WTC11 (cell line): ENCODE measurements around the gene FBLN2. TPM values are rescaled to one million over a fixed set of nuclear protein-coding genes. Genes with fewer than 3 reads are reported as not detected.
A peak's percentile ranks its signal among the peaks of the same experiment; 100 is the strongest.
"Not testable (repeated sequence)": the region's sequence is repeated elsewhere in the genome, so short reads cannot be mapped to it uniquely, and the experiment has no call there.

Source experiments
- ATAC-seq: fragments of 200-7000 bp; cut with Tn5 transposase; 2 replicates; pipeline ENCODE4 v1.10.0; 2021; ENCODE audit warnings: mild to moderate bottlenecking, moderate library complexity
- CTCF ChIA-PET: fragments of 300-600 bp; sonication (Branson Sonifier 250); formaldehyde crosslinking; loops from one replicate; lab custom pipeline; 2021; ENCODE audit warnings: antibody characterized with exemption; lab: Charles Lee
- POLR2A ChIA-PET: fragments of 350-600 bp; sonication (Branson Sonifier 250); formaldehyde crosslinking; loops from one replicate; lab custom pipeline; 2021; ENCODE audit warnings: antibody characterized with exemption; lab: Charles Lee
- DNase-seq: peaks from one replicate; pipeline ENCODE4 v3.0.0; 2021; ENCODE audit warnings: low spot score
- H3K27ac Mint-ChIP-seq: 2 replicates; pipeline ENCODE4 v1.8.0; 2021; ENCODE audit warnings: mixed read lengths
- H3K27me3 Mint-ChIP-seq: 2 replicates; pipeline ENCODE4 v1.8.0; 2021; ENCODE audit warnings: low read depth, mild to moderate bottlenecking, moderate library complexity, mixed read lengths
- H3K36me3 Mint-ChIP-seq: 2 replicates; pipeline ENCODE4 v1.8.0; 2021; ENCODE audit warnings: mixed read lengths
- H3K4me1 Mint-ChIP-seq: 2 replicates; pipeline ENCODE4 v1.8.0; 2022; ENCODE audit warnings: mixed read lengths
- H3K4me3 Mint-ChIP-seq: 2 replicates; pipeline ENCODE4 v1.8.0; 2021; ENCODE audit warnings: mild to moderate bottlenecking, moderate library complexity, mixed read lengths
- H3K9me3 Mint-ChIP-seq: 2 replicates; pipeline ENCODE4 v1.8.0; 2021; ENCODE audit warnings: mixed read lengths
- ATF1 ChIP-seq: sonication (generic); formaldehyde crosslinking; IDR thresholded peaks from 2 replicates; pipeline ENCODE4 v1.8.1; 2023; ENCODE audit warnings: mild to moderate bottlenecking, moderate library complexity, missing genetic modification reagents
- ELF4 ChIP-seq: sonication (generic); formaldehyde crosslinking; IDR thresholded peaks from 2 replicates; pipeline ENCODE4 v1.8.1; 2022; ENCODE audit warnings: low read depth, mild to moderate bottlenecking, moderate library complexity, missing genetic modification reagents
- ETV6 ChIP-seq: sonication (generic); formaldehyde crosslinking; IDR thresholded peaks from 2 replicates; pipeline ENCODE4 v1.8.1; 2022; ENCODE audit warnings: mild to moderate bottlenecking, missing genetic modification reagents
- GRHL2 ChIP-seq: fragments of 250-450 bp; sonication (Bioruptor Pico); IDR thresholded peaks from 2 replicates; pipeline ENCODE4 v1.8.0; 2022; ENCODE audit warnings: mild to moderate bottlenecking, moderate library complexity; ENCODE audit not compliant: insufficient replicate concordance, severe bottlenecking
- NFATC4 ChIP-seq: fragments of 250-450 bp; sonication (Bioruptor Pico); IDR thresholded peaks from 2 replicates; pipeline ENCODE4 v1.9.0; 2021; ENCODE audit warnings: mild to moderate bottlenecking
- NFE2L1 ChIP-seq: sonication (generic); formaldehyde crosslinking; IDR thresholded peaks from 2 replicates; pipeline ENCODE4 v1.8.1; 2023; ENCODE audit warnings: missing genetic modification reagents
- ZNF121 ChIP-seq: sonication (generic); formaldehyde crosslinking; IDR thresholded peaks from 2 replicates; pipeline ENCODE4 v1.8.0; 2023; ENCODE audit warnings: missing genetic modification reagents
- ZNF219 ChIP-seq: sonication (generic); formaldehyde crosslinking; IDR thresholded peaks from 2 replicates; pipeline ENCODE4 v1.8.0; 2023; ENCODE audit warnings: missing genetic modification reagents, mild to moderate bottlenecking, borderline replicate concordance
- total RNA-seq: library from RNA; stranded (reverse); gene quantifications from 3 replicates; pipeline ENCODE4 v1.2.3, GENCODE V29; 2021
- TF ChIP-seq, protein P1 (sequence below): sonication (generic); formaldehyde crosslinking; IDR thresholded peaks from 2 replicates; pipeline ENCODE4 v1.8.1; 2023; ENCODE audit warnings: mild to moderate bottlenecking, missing genetic modification reagents, moderate library complexity
- TF ChIP-seq, protein P2 (sequence below): fragments of 250-450 bp; sonication (Bioruptor Pico); IDR thresholded peaks from 2 replicates; pipeline ENCODE4 v1.8.0; 2021; ENCODE audit warnings: mild to moderate bottlenecking
- TF ChIP-seq, protein P3 (sequence below): fragments of 250-450 bp; sonication (Bioruptor Pico); IDR thresholded peaks from 2 replicates; pipeline ENCODE4 v2.1.2; 2022; ENCODE audit warnings: mild to moderate bottlenecking, moderate library complexity
- TF ChIP-seq, protein P4 (sequence below): sonication (generic); formaldehyde crosslinking; IDR thresholded peaks from 2 replicates; pipeline ENCODE4 v1.8.1; 2023; ENCODE audit warnings: mild to moderate bottlenecking, missing genetic modification reagents, borderline replicate concordance
- TF ChIP-seq, protein P5 (sequence below): fragments of 250-450 bp; sonication (Bioruptor Pico); IDR thresholded peaks from 2 replicates; pipeline ENCODE4 v1.9.0; 2021; ENCODE audit warnings: mild to moderate bottlenecking, borderline replicate concordance

Gene FBLN2
- total RNA-seq, 1 experiment from 2014 or later: 20.7 TPM

DNA sequence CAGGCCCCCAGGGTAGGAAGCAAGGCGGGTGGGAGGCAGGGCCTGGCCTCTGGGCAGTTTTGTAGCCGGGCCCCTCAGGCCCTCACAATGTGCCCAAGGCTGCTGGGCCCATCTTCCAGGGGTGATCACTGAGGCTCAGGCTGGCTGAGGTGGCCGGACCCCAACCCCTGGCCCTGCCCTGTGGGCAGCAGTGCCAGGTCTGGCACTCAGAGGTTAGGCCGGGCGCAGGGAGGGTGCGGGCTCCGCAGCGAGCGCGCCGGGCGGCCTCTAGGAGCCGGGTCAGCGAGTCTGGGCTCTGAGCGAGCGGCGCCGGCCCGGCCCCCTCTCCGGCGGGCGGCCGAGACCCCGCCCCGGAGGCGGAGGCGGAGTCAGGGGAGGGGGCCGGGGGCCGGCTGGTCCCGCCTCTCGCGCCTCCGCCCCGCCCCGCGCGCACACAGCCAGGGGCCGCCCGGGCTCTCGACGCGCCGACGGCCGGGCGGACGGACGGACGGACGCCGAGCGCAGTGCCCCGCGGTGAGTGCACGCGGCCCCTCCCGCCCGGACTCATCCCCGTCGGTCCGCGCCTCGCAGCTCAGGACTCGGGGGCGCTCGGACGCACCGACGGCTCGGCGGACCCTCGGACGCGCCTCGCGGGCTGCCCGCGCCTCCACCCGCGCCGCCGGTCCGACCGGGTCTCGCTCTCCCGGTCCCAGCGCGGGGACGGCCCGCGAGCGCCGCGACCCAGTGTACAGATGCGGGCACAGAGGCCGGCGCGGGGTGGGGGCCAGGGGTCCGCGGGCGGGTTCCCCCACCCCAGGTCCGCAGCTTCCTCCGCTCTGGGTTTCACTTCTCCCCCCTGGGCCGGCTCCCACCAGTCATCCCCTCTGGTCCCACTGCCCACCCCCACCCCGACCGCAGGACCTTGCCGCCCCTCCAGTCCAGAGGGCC, at the start of gene FBLN2 (continued):
- TF ChIP-seq ELF4 (CRISPR knock-in tag) (0 out of 2 replicates have a peak, but pooled peaks have one; percentile 31), ATF1 (no peak), NFATC4 (CRISPR knock-in tag) (no peak)
- TF ChIP-seq, protein P1, sequence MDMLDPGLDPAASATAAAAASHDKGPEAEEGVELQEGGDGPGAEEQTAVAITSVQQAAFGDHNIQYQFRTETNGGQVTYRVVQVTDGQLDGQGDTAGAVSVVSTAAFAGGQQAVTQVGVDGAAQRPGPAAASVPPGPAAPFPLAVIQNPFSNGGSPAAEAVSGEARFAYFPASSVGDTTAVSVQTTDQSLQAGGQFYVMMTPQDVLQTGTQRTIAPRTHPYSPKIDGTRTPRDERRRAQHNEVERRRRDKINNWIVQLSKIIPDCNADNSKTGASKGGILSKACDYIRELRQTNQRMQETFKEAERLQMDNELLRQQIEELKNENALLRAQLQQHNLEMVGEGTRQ (CRISPR knock-in tag): no peak
- TF ChIP-seq, protein P2, sequence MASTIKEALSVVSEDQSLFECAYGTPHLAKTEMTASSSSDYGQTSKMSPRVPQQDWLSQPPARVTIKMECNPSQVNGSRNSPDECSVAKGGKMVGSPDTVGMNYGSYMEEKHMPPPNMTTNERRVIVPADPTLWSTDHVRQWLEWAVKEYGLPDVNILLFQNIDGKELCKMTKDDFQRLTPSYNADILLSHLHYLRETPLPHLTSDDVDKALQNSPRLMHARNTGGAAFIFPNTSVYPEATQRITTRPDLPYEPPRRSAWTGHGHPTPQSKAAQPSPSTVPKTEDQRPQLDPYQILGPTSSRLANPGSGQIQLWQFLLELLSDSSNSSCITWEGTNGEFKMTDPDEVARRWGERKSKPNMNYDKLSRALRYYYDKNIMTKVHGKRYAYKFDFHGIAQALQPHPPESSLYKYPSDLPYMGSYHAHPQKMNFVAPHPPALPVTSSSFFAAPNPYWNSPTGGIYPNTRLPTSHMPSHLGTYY: no peak
- TF ChIP-seq, protein P3, sequence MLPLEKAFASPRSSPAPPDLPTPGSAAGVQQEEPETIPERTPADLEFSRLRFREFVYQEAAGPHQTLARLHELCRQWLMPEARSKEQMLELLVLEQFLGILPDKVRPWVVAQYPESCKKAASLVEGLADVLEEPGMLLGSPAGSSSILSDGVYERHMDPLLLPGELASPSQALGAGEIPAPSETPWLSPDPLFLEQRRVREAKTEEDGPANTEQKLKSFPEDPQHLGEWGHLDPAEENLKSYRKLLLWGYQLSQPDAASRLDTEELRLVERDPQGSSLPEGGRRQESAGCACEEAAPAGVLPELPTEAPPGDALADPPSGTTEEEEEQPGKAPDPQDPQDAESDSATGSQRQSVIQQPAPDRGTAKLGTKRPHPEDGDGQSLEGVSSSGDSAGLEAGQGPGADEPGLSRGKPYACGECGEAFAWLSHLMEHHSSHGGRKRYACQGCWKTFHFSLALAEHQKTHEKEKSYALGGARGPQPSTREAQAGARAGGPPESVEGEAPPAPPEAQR: no peak
- TF ChIP-seq, protein P4, sequence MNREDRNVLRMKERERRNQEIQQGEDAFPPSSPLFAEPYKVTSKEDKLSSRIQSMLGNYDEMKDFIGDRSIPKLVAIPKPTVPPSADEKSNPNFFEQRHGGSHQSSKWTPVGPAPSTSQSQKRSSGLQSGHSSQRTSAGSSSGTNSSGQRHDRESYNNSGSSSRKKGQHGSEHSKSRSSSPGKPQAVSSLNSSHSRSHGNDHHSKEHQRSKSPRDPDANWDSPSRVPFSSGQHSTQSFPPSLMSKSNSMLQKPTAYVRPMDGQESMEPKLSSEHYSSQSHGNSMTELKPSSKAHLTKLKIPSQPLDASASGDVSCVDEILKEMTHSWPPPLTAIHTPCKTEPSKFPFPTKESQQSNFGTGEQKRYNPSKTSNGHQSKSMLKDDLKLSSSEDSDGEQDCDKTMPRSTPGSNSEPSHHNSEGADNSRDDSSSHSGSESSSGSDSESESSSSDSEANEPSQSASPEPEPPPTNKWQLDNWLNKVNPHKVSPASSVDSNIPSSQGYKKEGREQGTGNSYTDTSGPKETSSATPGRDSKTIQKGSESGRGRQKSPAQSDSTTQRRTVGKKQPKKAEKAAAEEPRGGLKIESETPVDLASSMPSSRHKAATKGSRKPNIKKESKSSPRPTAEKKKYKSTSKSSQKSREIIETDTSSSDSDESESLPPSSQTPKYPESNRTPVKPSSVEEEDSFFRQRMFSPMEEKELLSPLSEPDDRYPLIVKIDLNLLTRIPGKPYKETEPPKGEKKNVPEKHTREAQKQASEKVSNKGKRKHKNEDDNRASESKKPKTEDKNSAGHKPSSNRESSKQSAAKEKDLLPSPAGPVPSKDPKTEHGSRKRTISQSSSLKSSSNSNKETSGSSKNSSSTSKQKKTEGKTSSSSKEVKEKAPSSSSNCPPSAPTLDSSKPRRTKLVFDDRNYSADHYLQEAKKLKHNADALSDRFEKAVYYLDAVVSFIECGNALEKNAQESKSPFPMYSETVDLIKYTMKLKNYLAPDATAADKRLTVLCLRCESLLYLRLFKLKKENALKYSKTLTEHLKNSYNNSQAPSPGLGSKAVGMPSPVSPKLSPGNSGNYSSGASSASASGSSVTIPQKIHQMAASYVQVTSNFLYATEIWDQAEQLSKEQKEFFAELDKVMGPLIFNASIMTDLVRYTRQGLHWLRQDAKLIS (CRISPR knock-in tag): no peak

DNA sequence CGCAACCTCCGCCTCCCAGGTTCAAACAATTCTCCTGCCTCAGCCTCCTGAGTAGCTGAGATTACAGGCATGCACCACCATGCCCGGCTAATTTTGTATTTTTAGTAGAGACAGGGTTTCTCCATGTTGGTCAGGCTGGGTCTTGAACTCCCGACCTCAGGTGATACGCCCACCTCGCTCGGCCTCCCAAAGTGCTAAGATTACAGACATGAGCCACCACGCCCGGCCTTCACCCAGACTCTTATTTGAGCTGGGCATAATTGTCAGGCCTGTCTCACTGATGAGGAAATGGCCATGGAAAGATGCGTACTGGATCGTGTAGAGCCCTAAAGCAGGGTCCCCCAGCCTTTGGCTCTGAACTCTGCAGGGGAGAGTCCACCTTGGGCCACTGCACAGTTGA, 49.7 kb upstream of the FBLN2 start:
- H3K36me3 Mint-ChIP-seq, H3K4me1 Mint-ChIP-seq, H3K27me3 Mint-ChIP-seq, POLR2A ChIA-PET, H3K27ac Mint-ChIP-seq, DNase-seq, H3K4me3 Mint-ChIP-seq, H3K9me3 Mint-ChIP-seq, ATAC-seq: not testable (repeated sequence)
- CTCF ChIA-PET: interaction anchor here (0.6 to 5.6 kb wide), 16 partner anchors 8 to 407 kb away, joined by 3 to 111 read pairs (median 4); no protein-coding TSS in a partner anchor

DNA sequence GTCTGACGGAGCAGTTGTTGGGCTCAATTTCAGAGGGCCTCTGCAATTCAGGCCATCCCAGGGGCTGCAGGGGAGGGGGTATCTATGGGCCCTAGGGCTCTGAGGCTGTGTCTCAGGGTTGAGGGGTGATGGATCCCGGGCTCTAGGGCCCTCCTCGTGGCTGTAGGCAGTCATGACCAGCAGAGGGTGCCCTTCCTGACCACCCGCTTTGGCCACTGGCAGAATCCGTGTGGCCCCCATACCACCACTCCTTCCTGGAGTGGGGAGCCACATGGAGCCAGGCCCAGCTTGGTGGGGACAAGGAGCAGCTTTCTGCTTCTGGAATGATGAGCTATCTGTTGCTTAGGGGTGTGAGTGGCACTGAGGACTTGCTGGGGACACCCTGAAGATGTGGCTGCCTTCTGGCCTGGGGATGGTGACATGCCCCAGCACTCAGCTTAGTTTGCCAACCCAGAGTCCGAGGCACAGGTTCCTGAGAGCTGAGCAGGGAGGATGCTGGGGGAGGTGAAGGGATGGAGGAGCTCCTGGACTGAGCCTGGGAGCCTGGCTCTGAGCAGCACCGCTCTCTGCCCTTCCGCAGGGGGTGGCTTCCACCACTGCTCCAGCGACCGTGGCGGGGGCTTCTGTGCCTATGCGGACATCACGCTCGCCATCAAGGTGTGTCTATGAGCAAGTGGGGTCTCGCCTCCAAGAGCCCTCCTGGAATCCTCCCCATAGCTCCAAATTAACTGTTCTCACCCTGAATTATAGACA, 48.6 kb upstream of the FBLN2 start:
- DNase-seq: peak; percentile 75
- Mint-ChIP-seq H3K4me1 (peaks cover 6% of the 10 kb centered on the region; the same call in 1 of the 2 replicates), H3K27me3 (no peaks in the 10 kb centered on the region), H3K4me3 (no peak overlapping the region), H3K36me3 (no peaks in the 10 kb centered on the region), H3K27ac (no peak overlapping the region), H3K9me3 (no peaks in the 10 kb centered on the region)
- POLR2A ChIA-PET: no interaction called here
- TF ChIP-seq ETV6 (CRISPR knock-in tag) (0 out of 2 replicates have a peak, but pooled peaks have one; percentile 39), ZNF219 (no peak)
- peak; percentile 68 for ATAC-seq
- CTCF ChIA-PET: interaction anchor here (0.6 to 5.6 kb wide), 18 partner anchors 13 to 408 kb away, joined by 3 to 111 read pairs (median 3); partner anchors contain the start of gene HDAC11

DNA sequence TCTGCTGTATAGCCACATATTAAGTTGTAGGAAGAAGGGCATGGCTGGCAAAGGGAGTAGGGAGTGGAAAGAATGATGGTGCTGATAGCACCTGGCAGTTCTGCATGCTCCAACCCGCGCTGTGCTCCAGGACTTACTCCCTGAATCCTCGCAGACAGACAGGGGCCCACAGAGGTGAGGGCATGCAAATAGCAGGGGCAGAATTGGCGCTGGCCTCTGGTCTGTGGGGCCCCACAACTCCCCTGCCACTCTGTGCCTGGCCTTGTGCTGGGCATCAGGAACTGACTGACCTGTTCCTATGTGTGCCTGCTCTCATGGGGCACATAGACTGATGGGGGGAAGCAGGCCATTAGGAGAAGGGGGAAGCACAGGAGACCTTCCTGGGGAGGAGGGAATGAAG, 47.9 kb upstream of the FBLN2 start:
- POLR2A ChIA-PET: no interaction called here
- H3K4me1 Mint-ChIP-seq: peaks cover 6% of the 10 kb centered on the region; the same call in 1 of the 2 replicates
- no peaks in the 10 kb centered on the region for H3K36me3 Mint-ChIP-seq
- CTCF ChIA-PET: interaction anchor here (0.7 to 5.6 kb wide), 10 partner anchors 19 to 148 kb away, joined by 3 to 111 read pairs (median 4); partner anchors contain the start of gene HDAC11
- H3K9me3 Mint-ChIP-seq: no peaks in the 10 kb centered on the region
- DNase-seq (no peak), ATAC-seq (no peak)
- no peak overlapping the region for H3K4me3 Mint-ChIP-seq
- H3K27ac Mint-ChIP-seq: no peak overlapping the region
- H3K27me3 Mint-ChIP-seq: no peaks in the 10 kb centered on the region
- TF ChIP-seq ZNF121 (CRISPR knock-in tag) (no peak), GRHL2 (CRISPR knock-in tag) (no peak), NFE2L1 (CRISPR knock-in tag) (no peak)
- TF ChIP-seq, protein P5, sequence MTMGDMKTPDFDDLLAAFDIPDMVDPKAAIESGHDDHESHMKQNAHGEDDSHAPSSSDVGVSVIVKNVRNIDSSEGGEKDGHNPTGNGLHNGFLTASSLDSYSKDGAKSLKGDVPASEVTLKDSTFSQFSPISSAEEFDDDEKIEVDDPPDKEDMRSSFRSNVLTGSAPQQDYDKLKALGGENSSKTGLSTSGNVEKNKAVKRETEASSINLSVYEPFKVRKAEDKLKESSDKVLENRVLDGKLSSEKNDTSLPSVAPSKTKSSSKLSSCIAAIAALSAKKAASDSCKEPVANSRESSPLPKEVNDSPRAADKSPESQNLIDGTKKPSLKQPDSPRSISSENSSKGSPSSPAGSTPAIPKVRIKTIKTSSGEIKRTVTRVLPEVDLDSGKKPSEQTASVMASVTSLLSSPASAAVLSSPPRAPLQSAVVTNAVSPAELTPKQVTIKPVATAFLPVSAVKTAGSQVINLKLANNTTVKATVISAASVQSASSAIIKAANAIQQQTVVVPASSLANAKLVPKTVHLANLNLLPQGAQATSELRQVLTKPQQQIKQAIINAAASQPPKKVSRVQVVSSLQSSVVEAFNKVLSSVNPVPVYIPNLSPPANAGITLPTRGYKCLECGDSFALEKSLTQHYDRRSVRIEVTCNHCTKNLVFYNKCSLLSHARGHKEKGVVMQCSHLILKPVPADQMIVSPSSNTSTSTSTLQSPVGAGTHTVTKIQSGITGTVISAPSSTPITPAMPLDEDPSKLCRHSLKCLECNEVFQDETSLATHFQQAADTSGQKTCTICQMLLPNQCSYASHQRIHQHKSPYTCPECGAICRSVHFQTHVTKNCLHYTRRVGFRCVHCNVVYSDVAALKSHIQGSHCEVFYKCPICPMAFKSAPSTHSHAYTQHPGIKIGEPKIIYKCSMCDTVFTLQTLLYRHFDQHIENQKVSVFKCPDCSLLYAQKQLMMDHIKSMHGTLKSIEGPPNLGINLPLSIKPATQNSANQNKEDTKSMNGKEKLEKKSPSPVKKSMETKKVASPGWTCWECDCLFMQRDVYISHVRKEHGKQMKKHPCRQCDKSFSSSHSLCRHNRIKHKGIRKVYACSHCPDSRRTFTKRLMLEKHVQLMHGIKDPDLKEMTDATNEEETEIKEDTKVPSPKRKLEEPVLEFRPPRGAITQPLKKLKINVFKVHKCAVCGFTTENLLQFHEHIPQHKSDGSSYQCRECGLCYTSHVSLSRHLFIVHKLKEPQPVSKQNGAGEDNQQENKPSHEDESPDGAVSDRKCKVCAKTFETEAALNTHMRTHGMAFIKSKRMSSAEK (CRISPR knock-in tag): no peak
